Lower leg skin (tissue), 4 donors: ENCODE results near the gene MAN2B1. TPM values are rescaled to one million over a fixed set of nuclear protein-coding genes. Genes with fewer than 3 reads are reported as not detected.
"Not testable (repeated sequence)": the region's sequence is repeated elsewhere in the genome, so short reads cannot be mapped to it uniquely, and the experiment has no call there.

Experiments used
- DNase-seq, 2 donors: peaks; one replicate each; pipeline ENCODE4 v3.0.0-alpha.2; 2019; ENCODE audit warnings: low spot score in 2 of 2
- H3K4me3 ChIP-seq: fragments of 200-600 bp; sonication (generic); 2 replicates; pipeline ENCODE4 v1.5.1; 2017; ENCODE audit warnings: mild to moderate bottlenecking, low read depth; ENCODE audit not compliant: poor library complexity, severe bottlenecking
- CTCF ChIP-seq, 3 donors: fragments of 450-650 bp; IDR thresholded peaks; one replicate each; pipeline ENCODE4 v1.5.1; 2016; ENCODE audit warnings: antibody characterized with exemption in 3 of 3, mild to moderate bottlenecking in 3 of 3, moderate library complexity in 2 of 3
- POLR2A ChIP-seq, 2 donors: fragments of 450-650 bp; IDR thresholded peaks; one replicate each; pipeline ENCODE4 v1.6.1; 2016 to 2017; ENCODE audit warnings: antibody characterized with exemption in 2 of 2, mild to moderate bottlenecking in 1 of 2, moderate library complexity in 1 of 2
- WGBS, 2 donors: methylation state at CpG; one replicate each; pipeline ENCODE4 v1.1.5; 2018; 5-methylcytosine and 5-hydroxymethylcytosine counted together
- intact Hi-C: fragments of 100-400 bp; cut with DNase I; formaldehyde crosslinking; loops from one replicate; pipeline ENCODE4 v1.15.0; 2023; ENCODE audit warnings: low total_unique reads
- total RNA-seq, 4 donors: library from RNA; depleted of rRNA; stranded (reverse); fragments of >200 nt; gene quantifications; one replicate each; pipeline ENCODE4 v1.1.0, GENCODE V29; 2016

The MAN2B1 gene
- total RNA-seq, 4 donors from 2014 or later: 52.8 to 83.0 (median 74.9) TPM

GRCh38 chr19:12626958-12627357 is 39.6 kb downstream of the MAN2B1 start:
- TF ChIP-seq CTCF (IDR thresholded peaks at IDR 0.05): no peak
- TF ChIP-seq POLR2A (IDR thresholded peaks at IDR 0.05): no peak
- 87 to 97% methylated on average over 8 of the region's 8 CpGs for WGBS, 2 donors
- intact Hi-C loops: no loop called here
- DNase-seq: no peak
- H3K4me3 ChIP-seq: no peak overlapping the region

GRCh38 chr19:12623361-12624031 is 43.0 kb downstream of the MAN2B1 start:
- 87 to 88% methylated on average over 4 of the region's 4 CpGs for WGBS, 2 donors
- no peak for DNase-seq
- TF ChIP-seq POLR2A (IDR thresholded peaks at IDR 0.05) (no peak), CTCF (IDR thresholded peaks at IDR 0.05) (no peak)
- no peak overlapping the region for H3K4me3 ChIP-seq
- intact Hi-C loops: no loop called here

- H3K4me3 ChIP-seq, intact Hi-C loops, DNase-seq: not testable (repeated sequence)
- 70 to 81% methylated on average over 21 to 26 of the region's 26 CpGs for WGBS, 2 donors
These were observed 45.1 kb downstream of the MAN2B1 start for GRCh38 chr19:12621253-12622024.

GRCh38 chr19:12617646-12618045 is 48.9 kb downstream of the MAN2B1 start:
- intact Hi-C loops: no loop called here
- TF ChIP-seq CTCF (IDR thresholded peaks at IDR 0.05): no peak
- WGBS, 2 donors: 92 to 99% methylated on average over 2 to 4 of the region's 4 CpGs
- no peak for DNase-seq
- H3K4me3 ChIP-seq: no peak overlapping the region

GRCh38 chr19:12611361-12611699 is 55.2 kb downstream of the MAN2B1 start:
- peak overlapping the region; percentile 97 for H3K4me3 ChIP-seq
- intact Hi-C loops: no loop called here
- DNase-seq: peak; percentile 70 to 94
- no peak for TF ChIP-seq CTCF (IDR thresholded peaks at IDR 0.05)
- TF ChIP-seq POLR2A (IDR thresholded peaks at IDR 0.05): no peak
- WGBS, 2 donors: 0 to 1% methylated on average over 10 of the region's 10 CpGs

- peak; percentile 99 to 100 for DNase-seq
- H3K4me3 ChIP-seq: peak within 1 kb of the TSS; percentile 97
- TF ChIP-seq POLR2A (IDR thresholded peaks at IDR 0.05) (peak in 1 of 2 donors; percentile 78), CTCF (IDR thresholded peaks at IDR 0.05) (no peak)
- intact Hi-C loops: no loop called here
- WGBS, 2 donors: 0 to 1% methylated on average over 33 to 48 of the region's 61 CpGs
These were observed 55.8 kb downstream of the MAN2B1 start, which contains the start of the genes ZNF490 and ZNF791 for GRCh38 chr19:12610540-12611360. TSS of gene ZNF490 (minus strand) at chr19:12610813. CDS start at chr19:12610680, 133 bp downstream. TSS of gene ZNF791 (plus strand) at chr19:12610920. CDS start at chr19:12611080, 160 bp downstream.
